K562 (cell line): ENCODE data around the gene USP15. TPM values are rescaled to one million over a fixed set of nuclear protein-coding genes. Genes with fewer than 3 reads are reported as not detected.

Experiments
- ARNT ChIP-seq, 2 experiments: fragments of 450-650 bp; IDR thresholded peaks; 2 replicates each; pipeline ENCODE4 v1.6.1; 2016; ENCODE audit warnings: mild to moderate bottlenecking in 1 of 2
- CBX2 ChIP-seq: fragments of 200-600 bp; sonication (generic); IDR thresholded peaks from one replicate; pipeline ENCODE4 v1.6.1; 2012; ENCODE audit warnings: mild to moderate bottlenecking, low read length, inconsistent platforms; ENCODE audit not compliant: insufficient read depth, poor library complexity, severe bottlenecking
- E2F6 ChIP-seq, 2 experiments: IDR thresholded peaks; 2 replicates each; pipeline ENCODE4 v1.6.1; 2011; ENCODE audit warnings: borderline replicate concordance in 1 of 2, control low read depth in 1 of 2, low read depth in 1 of 2, low read length in 1 of 2, mild to moderate bottlenecking in 1 of 2, mixed read lengths in 1 of 2, moderate library complexity in 1 of 2; ENCODE audit not compliant: insufficient read depth in 1 of 2, insufficient read length in 1 of 2, poor library complexity in 1 of 2, severe bottlenecking in 1 of 2; ENCODE audit errors: extremely low read depth in 1 of 2
- ELK3 ChIP-seq: fragments of 450-650 bp; formaldehyde crosslinking; IDR thresholded peaks from 2 replicates; pipeline ENCODE4 v1.4.0; 2020; ENCODE audit warnings: mild to moderate bottlenecking
- FOXK2 ChIP-seq, 2 experiments: fragments of 450-650 bp; IDR thresholded peaks in 1 of 2; conservative IDR thresholded peaks in 1 of 2; 2 replicates each; pipeline ENCODE4 v1.6.1; 2016; ENCODE audit warnings: low read depth in 2 of 2, mild to moderate bottlenecking in 1 of 2
- FUS ChIP-seq: fragments of 200-400 bp; formaldehyde crosslinking; optimal IDR thresholded peaks from 2 replicates; pipeline ENCODE3; 2017; ENCODE audit warnings: low read depth, low read length
- GABPB1 ChIP-seq: sonication (generic); formaldehyde crosslinking; IDR thresholded peaks from 2 replicates; pipeline ENCODE4 v1.8.0; 2022; ENCODE audit warnings: mild to moderate bottlenecking, missing genetic modification reagents
- GTF3C2 ChIP-seq: IDR thresholded peaks from 3 replicates; pipeline ENCODE4 v1.6.1; 2011; ENCODE audit warnings: borderline replicate concordance, mild to moderate bottlenecking, moderate library complexity; ENCODE audit not compliant: insufficient read length; ENCODE audit errors: extremely low read depth
- HOMEZ ChIP-seq: fragments of 250-450 bp; sonication (Bioruptor Pico); IDR thresholded peaks from 2 replicates; pipeline ENCODE4 v1.4.0; 2020; ENCODE audit warnings: mild to moderate bottlenecking, moderate library complexity
- KAT7 ChIP-seq: sonication (generic); formaldehyde crosslinking; IDR thresholded peaks from 2 replicates; pipeline ENCODE4 v1.8.0; 2022; ENCODE audit warnings: missing genetic modification reagents, mild to moderate bottlenecking, borderline replicate concordance
- PCBP2 ChIP-seq: fragments of 200-400 bp; formaldehyde crosslinking; IDR thresholded peaks from 2 replicates; pipeline ENCODE4 v1.6.1; 2018; ENCODE audit warnings: low read length, low read depth, mild to moderate bottlenecking, moderate library complexity; ENCODE audit not compliant: poor library complexity, severe bottlenecking
- PHTF2 ChIP-seq: fragments of 250-450 bp; sonication (Bioruptor Pico); IDR thresholded peaks from 2 replicates; pipeline ENCODE4 v1.5.0; 2021; ENCODE audit warnings: mild to moderate bottlenecking
- POLR2G ChIP-seq: fragments of 200-400 bp; formaldehyde crosslinking; IDR thresholded peaks from 2 replicates; pipeline ENCODE4 v1.6.1; 2017; ENCODE audit warnings: low read depth, mild to moderate bottlenecking, antibody characterized with exemption, low read length, moderate library complexity
- PPARD ChIP-seq: fragments of 250-450 bp; sonication (Bioruptor Pico); IDR thresholded peaks from 2 replicates; pipeline ENCODE4 v1.8.0; 2022; ENCODE audit warnings: inconsistent platforms, mild to moderate bottlenecking, moderate library complexity
- RBBP5 ChIP-seq: fragments of 200-600 bp; sonication (generic); IDR thresholded peaks from 2 replicates; pipeline ENCODE4 v1.6.1; 2012; ENCODE audit warnings: borderline replicate concordance, mild to moderate bottlenecking, low read length, control low read depth, inconsistent platforms; ENCODE audit not compliant: insufficient read depth, poor library complexity, severe bottlenecking
- SRSF3 ChIP-seq: fragments of 200-400 bp; formaldehyde crosslinking; IDR thresholded peaks from 2 replicates; pipeline ENCODE4 v1.6.1; 2016; ENCODE audit warnings: mild to moderate bottlenecking, low read length, moderate library complexity; ENCODE audit not compliant: insufficient read depth
- TAF9B ChIP-seq: fragments of 450-650 bp; IDR thresholded peaks from 2 replicates; pipeline ENCODE4 v1.6.1; 2018; ENCODE audit warnings: mild to moderate bottlenecking; ENCODE audit not compliant: partially characterized antibody
- TAL1 ChIP-seq: fragments of 450-650 bp; IDR thresholded peaks from 2 replicates; pipeline ENCODE4 v1.6.1; 2016; ENCODE audit warnings: mild to moderate bottlenecking
- ZBTB8A ChIP-seq: fragments of 450-650 bp; IDR thresholded peaks from 2 replicates; pipeline ENCODE4 v1.6.1; 2018; ENCODE audit warnings: mild to moderate bottlenecking, moderate library complexity; ENCODE audit not compliant: partially characterized antibody
- ZKSCAN3 ChIP-seq: fragments of 250-450 bp; sonication (Bioruptor Pico); IDR thresholded peaks from 2 replicates; pipeline ENCODE4 v1.4.0; 2020
- ZNF57 ChIP-seq: fragments of 450-650 bp; formaldehyde crosslinking; IDR thresholded peaks from 2 replicates; pipeline ENCODE4 v1.4.0; 2020; ENCODE audit warnings: mild to moderate bottlenecking, moderate library complexity
- ZNF699 ChIP-seq: fragments of 250-450 bp; sonication (Bioruptor Pico); IDR thresholded peaks from 2 replicates; pipeline ENCODE4 v1.8.0; 2021; ENCODE audit warnings: mild to moderate bottlenecking, moderate library complexity; ENCODE audit not compliant: insufficient replicate concordance
- polyA plus RNA-seq, 8 experiments: library from polyadenylated mRNA; depleted of rRNA in 4 of 8; stranded (reverse) in 5 of 8; unstranded in 3 of 8; fragments of >200 nt; fragmentation: Nextera tagmentation in 2 of 8; fragmentation: Illumina TruSeq in 1 of 8; extraction: Ambion mirVana in 2 of 8; extraction: Trizol in 1 of 8; gene quantifications; 2 replicates each; pipeline versions ENCODE4 v1.2.1 to v1.2.3, GENCODE V29; 2011 to 2014; ENCODE audit warnings: inconsistent platforms in 1 of 8, missing spikeins in 1 of 8
- total RNA-seq, 7 experiments: library from RNA; depleted of rRNA in 6 of 7; stranded (reverse); fragments of >200 nt in 6 of 7; fragmentation: Illumina TruSeq in 2 of 7; extraction: Trizol in 2 of 7; gene quantifications; 2 replicates each; pipeline versions ENCODE4 v1.2.1 to v1.2.3, GENCODE V29; 2011 to 2021; ENCODE audit warnings: low replicate concordance in 1 of 7

USP15 gene
- total and polyA plus RNA-seq, 9 of the 15 experiments (the other 6 are each of a cell fraction or from before 2014, with no cell fraction given): 140 to 272 (median 182) TPM

GRCh38 chr12:62248873-62249272 is 11.3 kb upstream of the USP15 start (continued):
- TF ChIP-seq GTF3C2: no peak
- peak; percentile 46 to 78; a peak in 2 of 4 replicates for TF ChIP-seq ARNT (IDR thresholded peaks at IDR 0.05)
- no peak for TF ChIP-seq PPARD (CRISPR knock-in tag)
- TF ChIP-seq FUS: no peak
- no peak for TF ChIP-seq ZNF57 (CRISPR knock-in tag)
- TF ChIP-seq HOMEZ (CRISPR knock-in tag): no peak
- no peak for TF ChIP-seq PHTF2 (CRISPR knock-in tag)
- no peak for TF ChIP-seq FOXK2 (conservative IDR thresholded peaks at IDR 0.05 in 1 of 2, IDR thresholded peaks at IDR 0.05 in 1 of 2; ENCODE audit: low read depth in 2 of 2)
- TF ChIP-seq PCBP2: no peak
- no peak; the same call in 1 of the 2 replicates for TF ChIP-seq KAT7
- no peak for TF ChIP-seq RBBP5
- no peak for TF ChIP-seq ZKSCAN3 (CRISPR knock-in tag)
- TF ChIP-seq ZBTB8A: no peak
- TF ChIP-seq TAF9B: no peak
- TF ChIP-seq SRSF3: no peak
- TF ChIP-seq ZNF699 (CRISPR knock-in tag): no peak
- TF ChIP-seq CBX2: no peak
- TF ChIP-seq ELK3 (CRISPR knock-in tag): no peak
- no peak for TF ChIP-seq POLR2G
- TF ChIP-seq E2F6 (IDR thresholded peaks at IDR 0.05; ENCODE audit: borderline replicate concordance in 1 of 2, extremely low read depth in 1 of 2, insufficient read depth in 1 of 2, insufficient read length in 1 of 2, low read depth in 1 of 2, low read length in 1 of 2, poor library complexity in 1 of 2, severe bottlenecking in 1 of 2): no peak
- no peak for TF ChIP-seq GABPB1
- TF ChIP-seq TAL1: peak; percentile 79
